K562 (cell line): ENCODE measurements around the gene SMARCC1. TPM values are rescaled to one million over a fixed set of nuclear protein-coding genes. Genes with fewer than 3 reads are reported as not detected.
"Not testable (repeated sequence)": the region's sequence is repeated elsewhere in the genome, so short reads cannot be mapped to it uniquely, and the experiment has no call there.

Experiments
- ATAC-seq: fragments of 200-7000 bp; cut with Tn5 transposase; 3 replicates; pipeline ENCODE4 v1.9.1; 2020; ENCODE audit warnings: moderate library complexity
- BruUV-seq: library from RNA; stranded (reverse); fragments of 400-500 nt; replicated peaks from 2 replicates; lab custom pipeline; 2021; lab: Mats Ljungman, UMichigan
- CTCF ChIA-PET: fragments of 300-600 bp; formaldehyde crosslinking; extraction: SDS; loops from one replicate; lab custom pipeline; 2021; ENCODE audit warnings: low intra/inter-chr PET ratio; lab: Yijun Ruan, JAX
- POLR2A ChIA-PET: fragments of 300-600, 350-650 bp; sonication (Branson Sonifier 250); formaldehyde crosslinking; extraction: SDS; loops from one replicate; lab custom pipeline; 2021; ENCODE audit warnings: antibody characterized with exemption, inconsistent platforms; lab: Yijun Ruan, JAX
- DNase-seq, 4 experiments: peaks; one replicate each; pipeline versions ENCODE4 v3.0.0 to v3.0.0-alpha.2; 2011 to 2018; ENCODE audit warnings: low spot score in 3 of 4, mixed read lengths in 3 of 4; ENCODE audit errors: extremely low read depth in 1 of 4
- FAIRE-seq: peaks from 2 replicates; lab custom pipeline; 2011; peaks lifted over from hg19 to GRCh38; lab: Jason Lieb, UNC
- H2AFZ ChIP-seq: 2 replicates; pipeline ENCODE4 v1.6.0; 2011; ENCODE audit warnings: low read depth, low read length, control low read depth, inconsistent platforms
- H3K27ac ChIP-seq: fragments of 200-600 bp; 3 replicates; pipeline ENCODE4 v1.8.0; 2011; ENCODE audit warnings: low read depth, mild to moderate bottlenecking, control low read depth, inconsistent platforms, low read length, moderate library complexity, mixed read lengths; ENCODE audit errors: extremely low read depth
- H3K27me3 ChIP-seq, 2 experiments: fragments of 300-600 bp in 1 of 2; 2 replicates in 1 of 2; 3 replicates in 1 of 2; pipeline versions ENCODE4 v1.6.0 to v1.8.0; 2011; ENCODE audit warnings: inconsistent platforms in 2 of 2, low read length in 2 of 2, mild to moderate bottlenecking in 1 of 2, mixed read lengths in 1 of 2, moderate library complexity in 1 of 2; ENCODE audit not compliant: control insufficient read depth in 2 of 2, insufficient read depth in 2 of 2
- H3K36me3 ChIP-seq: fragments of 300-600 bp; 3 replicates; pipeline ENCODE4 v1.8.0; 2011; ENCODE audit warnings: mild to moderate bottlenecking, low read length, inconsistent platforms; ENCODE audit not compliant: control insufficient read depth, insufficient read depth
- H3K4me1 ChIP-seq, 2 experiments: fragments of 200-600 bp in 1 of 2; replicated peaks in 1 of 2; 2 replicates in 1 of 2; 3 replicates in 1 of 2; pipeline versions ENCODE4 v1.5.1 to v1.8.0; 2011; ENCODE audit warnings: inconsistent platforms in 2 of 2, low read length in 2 of 2, mild to moderate bottlenecking in 1 of 2, mixed read lengths in 1 of 2, moderate library complexity in 1 of 2; ENCODE audit not compliant: control insufficient read depth in 2 of 2, insufficient read depth in 2 of 2
- H3K4me2 ChIP-seq: 2 replicates; pipeline ENCODE4 v1.6.1; 2011; ENCODE audit warnings: low read length, control low read depth, inconsistent platforms, mixed read lengths; ENCODE audit not compliant: insufficient read depth
- H3K4me3 ChIP-seq: fragments of 200-600 bp; sonication (generic), shearing (Covaris generic); 2 replicates; pipeline ENCODE4 v1.5.1; 2016; ENCODE audit warnings: control low read depth, inconsistent platforms
- H3K79me2 ChIP-seq: fragments of 200-600 bp; 3 replicates; pipeline ENCODE4 v1.8.0; 2011; ENCODE audit warnings: low read length, inconsistent platforms; ENCODE audit not compliant: control insufficient read depth, insufficient read depth
- H3K9ac ChIP-seq, 2 experiments: 2 replicates each; pipeline versions ENCODE4 v1.6.0 to v1.6.1; 2011; ENCODE audit warnings: low read depth in 2 of 2, low read length in 2 of 2, control low read depth in 1 of 2, inconsistent platforms in 1 of 2, mild to moderate bottlenecking in 1 of 2, mixed read lengths in 1 of 2; ENCODE audit not compliant: insufficient read depth in 1 of 2
- H3K9me1 ChIP-seq: one replicate; pipeline ENCODE4 v1.6.0; 2011; ENCODE audit warnings: inconsistent platforms, mild to moderate bottlenecking, low read length, moderate library complexity; ENCODE audit not compliant: control insufficient read depth, insufficient read depth
- H3K9me3 ChIP-seq: replicated peaks from 2 replicates; pipeline ENCODE4 v1.5.1; 2011; ENCODE audit warnings: low read depth, low read length, inconsistent platforms; ENCODE audit not compliant: control insufficient read depth, insufficient read depth
- H4K20me1 ChIP-seq: replicated peaks from 2 replicates; pipeline ENCODE4 v1.6.1; 2011; ENCODE audit warnings: low read length, inconsistent platforms, mixed read lengths; ENCODE audit not compliant: control insufficient read depth, insufficient read depth
- C11orf30 ChIP-seq: fragments of 450-650 bp; IDR thresholded peaks from 2 replicates; pipeline ENCODE4 v1.6.1; 2016; ENCODE audit warnings: low read depth, mild to moderate bottlenecking
- MAFG ChIP-seq: fragments of 450-650 bp; conservative IDR thresholded peaks from 2 replicates; pipeline ENCODE4 v1.6.1; 2016; ENCODE audit warnings: missing genetic modification characterization, missing compliant biosample characterization
- MEIS2 ChIP-seq: fragments of 450-650 bp; IDR thresholded peaks from 2 replicates; pipeline ENCODE4 v1.6.1; 2014; ENCODE audit warnings: mild to moderate bottlenecking; ENCODE audit not compliant: partially characterized antibody
- NFE2 ChIP-seq: IDR thresholded peaks from 2 replicates; pipeline ENCODE4 v1.6.1; 2014; ENCODE audit warnings: antibody characterized with exemption, low read depth
- NFE2L1 ChIP-seq: fragments of 450-650 bp; IDR thresholded peaks from 2 replicates; pipeline ENCODE4 v1.6.1; 2016; ENCODE audit warnings: missing genetic modification characterization, low read depth, mild to moderate bottlenecking, missing compliant biosample characterization, moderate library complexity, borderline replicate concordance
- ZNF121 ChIP-seq: sonication (generic); formaldehyde crosslinking; conservative IDR thresholded peaks from 2 replicates; pipeline ENCODE4 v1.8.0; 2022; ENCODE audit warnings: missing genetic modification reagents
- ZNF316 ChIP-seq: fragments of 450-650 bp; IDR thresholded peaks from 2 replicates; pipeline ENCODE4 v1.6.1; 2016
- WGBS: fragments of 100-300 bp; shearing (Covaris generic); methylation state at CpG from one replicate; pipeline ENCODE4 v1.1.6; 2016; ENCODE audit warnings: low coverage, mixed read lengths; ENCODE audit not compliant: insufficient coverage; ENCODE audit errors: missing lambda C conversion rate; 5-methylcytosine and 5-hydroxymethylcytosine counted together
- in situ Hi-C: fragments of 300-500 bp; cut with MboI; formaldehyde crosslinking; loops from 4 replicates; pipeline ENCODE4 v1.15.0; 2018; ENCODE audit warnings: inconsistent platforms, mixed read lengths
- intact Hi-C: fragments of 100-400 bp; cut with micrococcal nuclease; formaldehyde crosslinking; loops from 2 replicates; pipeline ENCODE4 v1.14.2; 2022
- polyA plus RNA-seq, 8 experiments: library from polyadenylated mRNA; depleted of rRNA in 4 of 8; stranded (reverse) in 5 of 8; unstranded in 3 of 8; fragments of >200 nt; fragmentation: Nextera tagmentation in 2 of 8; fragmentation: Illumina TruSeq in 1 of 8; extraction: Ambion mirVana in 2 of 8; extraction: Trizol in 1 of 8; gene quantifications; 2 replicates each; pipeline versions ENCODE4 v1.2.1 to v1.2.3, GENCODE V29; 2011 to 2014; ENCODE audit warnings: inconsistent platforms in 1 of 8, missing spikeins in 1 of 8
- total RNA-seq, 7 experiments: library from RNA; depleted of rRNA in 6 of 7; stranded (reverse); fragments of >200 nt in 6 of 7; fragmentation: Illumina TruSeq in 2 of 7; extraction: Trizol in 2 of 7; gene quantifications; 2 replicates each; pipeline versions ENCODE4 v1.2.1 to v1.2.3, GENCODE V29; 2011 to 2021; ENCODE audit warnings: low replicate concordance in 1 of 7
- TF ChIP-seq, protein P1 (sequence below), 2 experiments: IDR thresholded peaks in 1 of 2; conservative IDR thresholded peaks in 1 of 2; 2 replicates each; pipeline ENCODE4 v1.6.1; 2016; ENCODE audit warnings: low read depth in 2 of 2, mild to moderate bottlenecking in 1 of 2, missing compliant biosample characterization in 1 of 2, missing genetic modification characterization in 1 of 2, moderate library complexity in 1 of 2

Gene SMARCC1
- total and polyA plus RNA-seq, 9 of the 15 experiments (the other 6 are each of a cell fraction or from before 2014, with no cell fraction given): 20.7 to 199 (median 66.0) TPM

DNA sequence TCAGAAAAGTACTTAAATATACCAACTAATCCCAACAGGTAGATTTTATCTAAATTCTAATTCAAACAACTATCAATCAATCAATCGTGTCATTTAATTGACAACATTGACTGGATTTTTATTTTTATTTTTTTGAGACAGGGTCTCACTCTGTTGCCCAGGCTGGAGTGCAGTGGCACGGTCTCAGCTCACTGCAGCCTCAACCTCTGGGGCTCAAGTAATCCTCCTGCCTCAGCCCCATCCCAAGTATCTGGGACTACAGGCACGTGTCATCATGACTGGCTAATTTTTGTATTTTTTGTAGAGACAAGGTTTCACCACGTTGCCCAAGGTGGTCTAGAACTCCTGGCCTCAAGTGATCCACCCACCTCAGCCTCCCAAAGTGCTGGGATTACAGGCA lies 64.2 kb downstream of the SMARCC1 start:
- 73% methylated on average over 4 of the region's 4 CpGs for WGBS
- ATAC-seq: not testable (repeated sequence)

More for the DNA sequence above, 64.2 kb downstream of the SMARCC1 start:
- POLR2A ChIA-PET: interaction anchor here (1.4 kb wide), 1 partner anchor 8 kb away, joined by 3 read pairs; no protein-coding TSS in a partner anchor
- CTCF ChIA-PET, H3K27me3 ChIP-seq, H3K4me1 ChIP-seq, FAIRE-seq, H3K4me2 ChIP-seq, H3K79me2 ChIP-seq, H3K9me3 ChIP-seq, H3K4me3 ChIP-seq, H3K27ac ChIP-seq, H4K20me1 ChIP-seq, H3K9me1 ChIP-seq, H3K9ac ChIP-seq, BruUV-seq, H2AFZ ChIP-seq, in situ Hi-C loops: not testable (repeated sequence)
- DNase-seq: peak in 1 of 4 experiments; percentile 13
- TF ChIP-seq C11orf30: peak; percentile 56; the same call in 1 of the 2 replicates
- TF ChIP-seq MEIS2: peak; percentile 40
- TF ChIP-seq NFE2: 0 out of 2 replicates have a peak, but pooled peaks have one; percentile 36
- TF ChIP-seq, protein P1, sequence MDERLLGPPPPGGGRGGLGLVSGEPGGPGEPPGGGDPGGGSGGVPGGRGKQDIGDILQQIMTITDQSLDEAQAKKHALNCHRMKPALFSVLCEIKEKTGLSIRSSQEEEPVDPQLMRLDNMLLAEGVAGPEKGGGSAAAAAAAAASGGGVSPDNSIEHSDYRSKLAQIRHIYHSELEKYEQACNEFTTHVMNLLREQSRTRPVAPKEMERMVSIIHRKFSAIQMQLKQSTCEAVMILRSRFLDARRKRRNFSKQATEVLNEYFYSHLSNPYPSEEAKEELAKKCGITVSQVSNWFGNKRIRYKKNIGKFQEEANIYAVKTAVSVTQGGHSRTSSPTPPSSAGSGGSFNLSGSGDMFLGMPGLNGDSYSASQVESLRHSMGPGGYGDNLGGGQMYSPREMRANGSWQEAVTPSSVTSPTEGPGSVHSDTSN (CRISPR knock-in tag; IDR thresholded peaks at IDR 0.05; ENCODE audit: low read depth): not testable (repeated sequence)
- TF ChIP-seq, protein P1 (tag; conservative IDR thresholded peaks at IDR 0.05; ENCODE audit: low read depth): peak; percentile 54
- TF ChIP-seq NFE2L1: peak; percentile 7; the same call in 1 of the 2 replicates
- peak; percentile 51; the same call in 1 of the 2 replicates for TF ChIP-seq ZNF316
- TF ChIP-seq MAFG: peak; percentile 68
- peak; percentile 84 for TF ChIP-seq ZNF121
- H3K36me3 ChIP-seq: peaks cover 86% of the 10 kb centered on the region
- intact Hi-C loops: loop anchor here (10.0 kb wide), 1 partner anchor 437 kb away; no protein-coding TSS in a partner anchor
